ENCODE measurements around the gene GNAZ.

GRCh38 chr22:23066200-23067022 lies 3.9 kb upstream of the GNAZ start:
- TF ChIP-seq CTCF (IDR thresholded peaks at IDR 0.05; ENCODE audit: poor library complexity, severe bottlenecking) (no peak), POLR2AphosphoS5 (IDR thresholded peaks at IDR 0.05) (no peak), RAD21 (conservative IDR thresholded peaks at IDR 0.05) (no peak), REST (IDR thresholded peaks at IDR 0.05; ENCODE audit: borderline replicate concordance) (no peak), EP300 (conservative IDR thresholded peaks at IDR 0.05; ENCODE audit: poor library complexity, severe bottlenecking) (no peak)
